SK-N-MC (cell line): Measurements from ENCODE around the gene PCDHGA11.
"Not testable (repeated sequence)": the region's sequence is repeated elsewhere in the genome, so short reads cannot be mapped to it uniquely, and the experiment has no call there.

ENCODE experiments used
- DNase-seq: peaks from one replicate; pipeline ENCODE4 v3.0.0-alpha.2; 2011; ENCODE audit warnings: low read depth, low spot score
- H3K27ac ChIP-seq: fragments of 200-600 bp; sonication (generic); 2 replicates; pipeline ENCODE4 v1.5.1; 2016; ENCODE audit warnings: mixed run types
- H3K36me3 ChIP-seq: fragments of 200-600 bp; sonication (generic); 2 replicates; pipeline ENCODE4 v1.6.1; 2017; ENCODE audit warnings: antibody characterized with exemption, low read length, mixed read lengths; ENCODE audit not compliant: insufficient read depth
- H3K4me3 ChIP-seq: fragments of 200-600 bp; sonication (generic); 2 replicates; pipeline ENCODE4 v1.5.1; 2016
- H3K9ac ChIP-seq: fragments of 200-600 bp; sonication (generic); 2 replicates; pipeline ENCODE4 v1.8.0; 2017; ENCODE audit warnings: mixed run types, mixed read lengths; ENCODE audit not compliant: insufficient read length
- H3K9me3 ChIP-seq: fragments of 200-600 bp; sonication (generic); 2 replicates; pipeline ENCODE4 v1.6.1; 2017; ENCODE audit warnings: low read depth, mild to moderate bottlenecking, antibody characterized with exemption, low read length, moderate library complexity, mixed read lengths
- EZH2 ChIP-seq: fragments of 200-600 bp; sonication (generic); IDR thresholded peaks from one replicate; pipeline ENCODE4 v1.6.1; 2017; ENCODE audit warnings: antibody characterized with exemption
- FOXP2 ChIP-seq: optimal IDR thresholded peaks from 2 replicates; pipeline ENCODE3; 2011; ENCODE audit warnings: mild to moderate bottlenecking, moderate library complexity; ENCODE audit not compliant: insufficient read depth; ENCODE audit errors: extremely low read length, control extremely low read depth
- POLR2AphosphoS5 ChIP-seq: IDR thresholded peaks from 2 replicates; pipeline ENCODE4 v1.6.1; 2012; ENCODE audit warnings: mild to moderate bottlenecking, low read depth, low read length, borderline replicate concordance

PCDHGA11 gene

DNA sequence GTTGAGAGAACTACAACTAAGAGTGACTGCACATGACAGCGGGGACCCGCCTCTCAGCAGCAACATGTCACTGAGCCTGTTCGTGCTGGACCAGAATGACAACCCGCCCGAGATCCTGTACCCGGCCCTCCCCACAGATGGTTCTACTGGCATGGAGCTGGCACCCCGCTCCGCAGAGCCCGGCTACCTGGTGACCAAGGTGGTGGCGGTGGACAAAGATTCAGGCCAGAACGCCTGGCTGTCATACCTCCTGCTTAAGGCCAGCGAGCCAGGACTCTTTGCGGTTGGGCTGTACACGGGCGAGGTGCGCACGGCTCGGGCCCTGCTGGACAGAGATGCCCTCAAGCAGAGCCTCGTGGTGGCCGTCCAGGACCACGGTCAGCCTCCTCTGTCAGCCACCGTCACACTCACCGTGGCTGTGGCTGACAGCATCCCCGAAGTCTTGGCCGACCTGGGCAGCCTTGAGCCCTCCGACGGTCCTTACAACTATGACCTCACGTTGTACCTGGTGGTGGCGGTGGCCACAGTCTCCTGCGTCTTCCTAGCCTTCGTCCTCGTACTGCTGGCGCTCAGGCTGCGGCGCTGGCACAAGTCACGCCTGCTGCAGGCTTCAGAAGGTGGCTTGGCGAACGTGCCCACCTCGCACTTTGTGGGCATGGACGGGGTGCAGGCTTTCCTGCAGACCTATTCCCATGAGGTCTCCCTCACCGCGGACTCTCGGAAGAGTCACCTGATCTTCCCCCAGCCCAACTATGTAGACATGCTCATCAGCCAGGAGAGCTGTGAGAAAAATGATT lies 36.2 kb upstream of the PCDHGA11 start:
- no peaks in the 10 kb centered on the region for H3K9me3 ChIP-seq
- TF ChIP-seq FOXP2 = no peak
- TF ChIP-seq POLR2AphosphoS5 = no peak
- no peak for TF ChIP-seq EZH2
- no peak overlapping the region for H3K4me3 ChIP-seq

GRCh38 chr5:141387557-141388311 lies 33.1 kb upstream of the PCDHGA11 start, which contains the start of gene PCDHGB4:
PCDHGB4 (plus strand) TSS chr5:141387698; CDS start chr5:141387885, 187 bp downstream.
- not testable (repeated sequence) for H3K27ac ChIP-seq, H3K9ac ChIP-seq, DNase-seq, H3K4me3 ChIP-seq, H3K9me3 ChIP-seq, H3K36me3 ChIP-seq

More for the DNA sequence above, 36.2 kb upstream of the PCDHGA11 start:
- H3K27ac ChIP-seq = no peak overlapping the region
- no peak overlapping the region for H3K9ac ChIP-seq
- DNase-seq = no peak
- H3K36me3 ChIP-seq = no peaks in the 10 kb centered on the region

DNA sequence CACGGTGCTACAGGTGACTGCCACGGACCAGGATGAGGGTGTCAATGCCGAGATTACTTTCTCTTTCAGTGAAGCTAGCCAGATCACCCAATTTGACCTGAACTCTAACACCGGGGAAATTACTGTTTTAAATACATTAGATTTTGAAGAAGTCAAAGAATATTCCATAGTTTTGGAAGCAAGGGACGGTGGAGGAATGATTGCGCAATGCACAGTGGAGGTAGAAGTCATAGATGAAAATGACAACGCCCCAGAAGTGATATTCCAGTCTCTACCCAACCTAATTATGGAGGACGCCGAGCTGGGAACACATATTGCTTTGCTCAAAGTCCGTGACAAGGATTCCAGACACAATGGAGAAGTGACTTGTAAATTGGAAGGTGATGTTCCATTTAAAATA lies 32.2 kb upstream of the PCDHGA11 start:
- no peaks in the 10 kb centered on the region for H3K9me3 ChIP-seq
- TF ChIP-seq EZH2 (no peak), FOXP2 (no peak), POLR2AphosphoS5 (no peak)

GRCh38 chr5:141389153-141390042 lies 31.5 kb upstream of the PCDHGA11 start:
- no peaks in the 10 kb centered on the region for H3K9me3 ChIP-seq
- H3K4me3 ChIP-seq = no peak overlapping the region

More for the DNA sequence above, 32.2 kb upstream of the PCDHGA11 start:
- no peaks in the 10 kb centered on the region for H3K36me3 ChIP-seq
- DNase-seq = no peak
- no peak overlapping the region for H3K4me3 ChIP-seq
- no peak overlapping the region for H3K9ac ChIP-seq
- no peak overlapping the region for H3K27ac ChIP-seq

GRCh38 chr5:141392429-141393198 lies 28.2 kb upstream of the PCDHGA11 start, which contains the start of gene PCDHGA8:
PCDHGA8 (plus strand) TSS chr5:141392633; CDS start chr5:141392814, 181 bp downstream.
- DNase-seq = no peak
- Histone ChIP-seq H3K9ac (no peak within 1 kb of the TSS), H3K9me3 (no peaks in the 10 kb centered on the region), H3K27ac (no peak within 1 kb of the TSS), H3K4me3 (no peak within 1 kb of the TSS), H3K36me3 (no peaks in the 10 kb centered on the region)
- TF ChIP-seq FOXP2 (no peak), POLR2AphosphoS5 (no peak), EZH2 (no peak)

More at GRCh38 chr5:141389153-141390042, 31.5 kb upstream of the PCDHGA11 start:
- Histone ChIP-seq H3K36me3 (no peaks in the 10 kb centered on the region), H3K27ac (no peak overlapping the region), H3K9ac (no peak overlapping the region)
- no peak for DNase-seq
- no peak for TF ChIP-seq POLR2AphosphoS5

DNA sequence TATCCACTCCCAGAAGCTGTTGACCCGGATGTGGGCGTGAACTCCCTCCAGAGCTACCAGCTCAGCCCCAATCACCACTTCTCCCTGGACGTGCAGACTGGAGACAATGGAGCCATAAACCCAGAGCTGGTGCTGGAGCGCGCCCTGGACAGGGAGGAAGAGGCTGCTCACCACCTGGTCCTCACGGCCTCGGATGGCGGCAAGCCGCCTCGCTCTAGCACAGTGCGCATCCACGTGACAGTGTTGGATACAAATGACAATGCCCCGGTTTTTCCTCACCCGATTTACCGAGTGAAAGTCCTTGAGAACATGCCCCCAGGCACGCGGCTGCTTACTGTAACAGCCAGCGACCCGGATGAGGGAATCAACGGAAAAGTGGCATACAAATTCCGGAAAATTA lies 27.6 kb upstream of the PCDHGA11 start:
- Histone ChIP-seq H3K9me3 (no peaks in the 10 kb centered on the region), H3K27ac (no peak overlapping the region), H3K4me3 (no peak overlapping the region), H3K9ac (no peak overlapping the region), H3K36me3 (no peaks in the 10 kb centered on the region)
- TF ChIP-seq FOXP2 = no peak
- no peak for TF ChIP-seq POLR2AphosphoS5
- no peak for TF ChIP-seq EZH2
- no peak for DNase-seq

- not testable (repeated sequence) for H3K36me3 ChIP-seq, H3K9me3 ChIP-seq, H3K9ac ChIP-seq, H3K27ac ChIP-seq, DNase-seq, H3K4me3 ChIP-seq
These were observed 26.3 kb upstream of the PCDHGA11 start for GRCh38 chr5:141394401-141395187.

DNA sequence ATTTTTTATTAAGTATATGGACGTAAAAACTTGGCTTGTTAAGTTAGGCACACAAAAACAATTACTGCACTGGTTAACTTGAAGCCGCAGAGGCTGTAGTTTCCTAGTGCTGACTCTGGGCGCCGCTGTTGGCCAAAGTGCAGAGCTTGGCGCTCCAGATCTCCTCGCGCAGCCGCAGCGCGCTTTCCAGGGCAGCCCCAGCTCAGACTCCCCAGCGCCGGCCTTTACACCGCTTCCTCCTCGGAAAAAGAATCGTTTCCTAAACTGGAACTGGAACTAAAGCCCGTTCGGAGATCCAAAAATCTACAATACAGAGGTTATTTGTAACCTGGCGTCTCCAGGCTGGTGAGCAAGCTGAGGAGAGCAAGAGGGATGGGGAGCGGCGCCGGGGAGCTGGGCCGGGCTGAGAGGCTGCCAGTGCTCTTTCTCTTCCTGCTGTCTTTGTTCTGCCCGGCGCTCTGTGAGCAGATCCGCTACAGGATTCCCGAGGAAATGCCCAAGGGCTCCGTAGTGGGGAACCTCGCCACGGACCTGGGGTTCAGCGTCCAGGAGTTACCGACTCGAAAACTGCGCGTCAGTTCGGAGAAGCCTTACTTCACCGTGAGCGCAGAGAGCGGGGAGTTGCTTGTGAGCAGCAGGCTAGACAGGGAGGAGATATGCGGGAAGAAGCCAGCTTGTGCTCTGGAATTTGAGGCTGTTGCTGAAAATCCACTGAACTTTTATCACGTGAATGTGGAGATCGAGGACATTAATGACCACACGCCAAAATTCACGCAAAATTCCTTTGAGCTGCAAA lies 22.9 kb upstream of the PCDHGA11 start, which contains the start of gene PCDHGB5:
Gene PCDHGB5 (plus strand): TSS at position 192 of the 796 bp plus-strand sequence. CDS start 181 bp downstream, at position 373.
- H3K9ac ChIP-seq, H3K36me3 ChIP-seq, H3K9me3 ChIP-seq, H3K4me3 ChIP-seq, DNase-seq, H3K27ac ChIP-seq: not testable (repeated sequence)
